ENCODE data around the gene MRPL24. TPM values are rescaled to one million over a fixed set of nuclear protein-coding genes. Genes with fewer than 3 reads are reported as not detected.
A peak's percentile ranks its signal among the peaks of the same experiment; 100 is the strongest.

The MRPL24 gene
- total RNA-seq, 1 donor from 2014 or later: 124 TPM

GRCh38 chr1:156709757-156710489, 31.0 kb downstream of the MRPL24 start:
- Mint-ChIP-seq H3K4me1 (ENCODE audit: low read depth) (peaks cover 9% of the 10 kb centered on the region), H3K36me3 (ENCODE audit: low read depth) (no peaks in the 10 kb centered on the region), H3K27ac (no peak overlapping the region), H3K27me3 (ENCODE audit: low read depth) (peaks cover 31% of the 10 kb centered on the region), H3K9me3 (no peaks in the 10 kb centered on the region), H3K4me3 (ENCODE audit: low read depth) (no peak overlapping the region)
- intact Hi-C loops (cut with micrococcal nuclease): no loop called here
- no peak for DNase-seq (ENCODE audit: low spot score)

GRCh38 chr1:156709031-156709430, 31.9 kb downstream of the MRPL24 start:
- intact Hi-C loops (cut with micrococcal nuclease): no loop called here
- H3K27ac Mint-ChIP-seq: no peak overlapping the region
- H3K4me3 Mint-ChIP-seq (ENCODE audit: low read depth): no peak overlapping the region
- H3K36me3 Mint-ChIP-seq (ENCODE audit: low read depth): no peaks in the 10 kb centered on the region
- no peaks in the 10 kb centered on the region for H3K9me3 Mint-ChIP-seq
- no peak for DNase-seq (ENCODE audit: low spot score)
- H3K27me3 Mint-ChIP-seq (ENCODE audit: low read depth): peaks cover 37% of the 10 kb centered on the region
- H3K4me1 Mint-ChIP-seq (ENCODE audit: low read depth): peaks cover 13% of the 10 kb centered on the region

- Mint-ChIP-seq H3K36me3 (ENCODE audit: low read depth) (no peaks in the 10 kb centered on the region), H3K4me3 (ENCODE audit: low read depth) (no peak overlapping the region), H3K27me3 (ENCODE audit: low read depth) (peaks cover 45% of the 10 kb centered on the region), H3K27ac (no peak overlapping the region), H3K9me3 (no peaks in the 10 kb centered on the region), H3K4me1 (ENCODE audit: low read depth) (peaks cover 13% of the 10 kb centered on the region)
- no peak for DNase-seq (ENCODE audit: low spot score)
- intact Hi-C loops (cut with micrococcal nuclease): no loop called here
These were observed 32.6 kb downstream of the MRPL24 start for GRCh38 chr1:156708218-156708661.

DNA sequence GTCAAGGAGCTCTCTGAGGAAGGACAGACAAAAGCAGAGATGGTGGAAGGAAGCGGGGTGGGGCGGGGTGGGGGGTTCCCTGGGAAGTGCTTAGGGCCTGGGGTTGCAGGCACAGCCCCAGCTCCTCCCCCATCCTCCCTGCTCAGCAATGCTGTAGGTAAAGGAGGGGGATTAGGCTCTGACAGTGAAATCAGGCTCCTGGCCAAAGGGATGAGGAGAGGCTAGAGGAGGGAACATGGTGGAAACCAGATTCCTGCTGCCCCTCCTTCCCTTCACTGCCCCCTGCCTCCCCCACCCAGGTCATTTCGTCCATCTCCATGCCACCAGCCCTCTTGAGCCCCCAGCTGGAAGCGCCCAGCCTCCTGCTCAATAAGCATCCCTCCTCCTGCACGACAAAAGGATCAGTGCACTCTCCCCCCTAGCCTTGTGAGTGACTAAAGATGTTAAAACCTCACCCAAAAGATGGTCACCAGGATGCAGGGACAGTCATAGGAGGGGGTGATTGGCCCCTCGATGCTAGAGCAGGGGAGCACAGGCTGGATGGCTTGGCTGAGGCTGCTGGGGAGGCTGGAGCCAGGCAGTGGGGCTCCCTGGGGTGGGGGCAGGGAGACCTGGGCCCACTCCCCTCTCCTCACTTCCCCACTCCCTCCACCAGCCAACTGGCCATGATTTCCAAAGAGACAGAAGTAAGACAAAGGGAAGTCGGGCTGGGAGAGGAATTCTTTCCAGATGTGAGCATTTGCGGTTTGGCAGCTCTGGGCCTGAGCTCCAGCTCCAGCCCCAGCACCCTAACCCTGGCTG, 33.3 kb downstream of the MRPL24 start:
- Mint-ChIP-seq H3K4me3 (ENCODE audit: low read depth) (no peak overlapping the region), H3K27ac (no peak overlapping the region), H3K27me3 (ENCODE audit: low read depth) (peaks cover 49% of the 10 kb centered on the region), H3K36me3 (ENCODE audit: low read depth) (no peaks in the 10 kb centered on the region), H3K9me3 (no peaks in the 10 kb centered on the region), H3K4me1 (ENCODE audit: low read depth) (peaks cover 13% of the 10 kb centered on the region)
- intact Hi-C loops (cut with micrococcal nuclease): loop anchor here (1.0 to 2.0 kb wide), 2 partner anchors 19 to 81 kb away; no protein-coding TSS in a partner anchor
- DNase-seq (ENCODE audit: low spot score): no peak

DNA sequence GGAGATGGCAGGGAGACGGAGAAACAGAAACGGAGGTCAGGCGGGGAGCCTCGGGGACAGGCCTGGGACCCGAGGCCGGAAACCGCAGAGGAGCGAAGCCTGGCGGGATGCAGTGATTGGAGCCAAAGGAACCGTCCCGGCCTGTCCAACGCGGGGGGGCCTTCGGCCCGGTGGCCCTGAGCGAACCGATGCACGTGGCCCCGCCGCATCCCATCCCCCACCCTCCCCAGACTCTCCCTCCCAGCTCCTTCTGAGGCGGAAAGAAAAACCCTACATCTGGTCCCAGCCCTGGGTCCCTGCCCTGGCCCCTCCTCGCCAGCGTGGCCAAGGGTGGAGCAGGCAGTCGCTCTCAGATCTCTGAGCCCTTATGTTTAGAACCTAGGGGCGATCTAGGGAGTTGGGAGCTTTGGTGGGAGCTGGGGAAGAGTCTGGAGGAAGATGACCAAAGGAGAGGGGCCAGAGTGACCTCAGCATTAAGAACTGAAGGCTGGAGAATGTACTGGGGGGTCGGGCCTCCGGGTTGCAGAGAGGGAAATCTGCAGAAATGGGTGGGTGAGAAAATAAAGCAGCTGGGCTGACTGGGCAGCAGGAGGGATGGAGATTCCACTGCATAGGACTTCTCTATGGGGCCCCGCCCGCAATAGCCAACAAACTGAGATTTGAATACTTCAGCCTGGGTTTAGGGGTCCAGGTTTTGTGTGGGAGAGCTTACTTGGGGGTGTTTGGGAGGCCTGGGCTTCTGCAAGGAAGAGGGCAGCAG, 34.1 kb downstream of the MRPL24 start:
- DNase-seq (ENCODE audit: low spot score): no peak
- no peaks in the 10 kb centered on the region for H3K9me3 Mint-ChIP-seq
- H3K4me3 Mint-ChIP-seq (ENCODE audit: low read depth): peak overlapping the region; percentile 76
- no peaks in the 10 kb centered on the region for H3K36me3 Mint-ChIP-seq (ENCODE audit: low read depth)
- intact Hi-C loops (cut with micrococcal nuclease): loop anchor here (1.0 to 2.0 kb wide), 3 partner anchors 18 to 80 kb away; no protein-coding TSS in a partner anchor
- peaks cover 49% of the 10 kb centered on the region for H3K27me3 Mint-ChIP-seq (ENCODE audit: low read depth)
- H3K4me1 Mint-ChIP-seq (ENCODE audit: low read depth): peaks cover 13% of the 10 kb centered on the region
- H3K27ac Mint-ChIP-seq: no peak overlapping the region

DNA sequence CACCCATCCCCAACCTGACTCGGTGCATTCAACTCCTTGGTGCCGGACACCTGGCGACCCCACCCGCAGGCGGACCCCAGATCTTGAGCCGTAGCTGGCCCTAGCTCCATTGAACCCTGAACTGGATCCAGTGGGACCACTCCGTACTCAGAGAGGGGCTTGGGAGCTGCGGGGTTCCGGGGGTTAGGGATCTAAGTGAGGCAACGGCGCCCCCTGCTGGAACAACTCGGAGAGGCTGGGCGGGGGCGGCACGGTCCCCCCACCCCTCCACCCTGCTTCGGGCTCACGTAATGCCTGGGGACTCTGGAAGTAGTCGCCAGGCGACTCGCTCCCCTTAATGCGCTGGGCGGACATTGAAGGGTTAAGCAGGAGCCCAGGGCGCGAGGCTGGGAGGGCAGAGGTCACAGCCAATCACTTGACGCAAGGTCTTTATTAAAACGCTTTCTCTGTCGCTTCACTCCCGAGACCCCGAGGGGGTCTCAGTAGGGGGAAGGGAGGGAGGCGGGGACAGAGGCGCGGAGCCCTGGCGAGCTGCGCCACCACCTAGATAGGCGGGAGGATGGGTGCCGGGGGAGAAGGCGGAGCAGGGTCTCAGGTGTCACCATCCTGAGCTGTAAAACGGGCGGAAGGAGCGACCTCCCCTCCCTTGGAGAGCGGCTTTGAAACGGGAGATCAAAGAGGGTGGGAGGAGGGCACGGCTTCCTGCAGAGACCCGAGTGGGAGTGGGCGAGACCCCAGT, 34.8 kb downstream of the MRPL24 start:
- intact Hi-C loops (cut with micrococcal nuclease): loop anchor here (1.0 to 2.0 kb wide), 3 partner anchors 17 to 79 kb away; no protein-coding TSS in a partner anchor
- Mint-ChIP-seq H3K36me3 (ENCODE audit: low read depth) (no peaks in the 10 kb centered on the region), H3K27ac (no peak overlapping the region), H3K4me1 (ENCODE audit: low read depth) (peaks cover 13% of the 10 kb centered on the region), H3K4me3 (ENCODE audit: low read depth) (peak overlapping the region; percentile 76), H3K27me3 (ENCODE audit: low read depth) (peaks cover 52% of the 10 kb centered on the region), H3K9me3 (no peaks in the 10 kb centered on the region)
- DNase-seq (ENCODE audit: low spot score): peak; percentile 50

DNA sequence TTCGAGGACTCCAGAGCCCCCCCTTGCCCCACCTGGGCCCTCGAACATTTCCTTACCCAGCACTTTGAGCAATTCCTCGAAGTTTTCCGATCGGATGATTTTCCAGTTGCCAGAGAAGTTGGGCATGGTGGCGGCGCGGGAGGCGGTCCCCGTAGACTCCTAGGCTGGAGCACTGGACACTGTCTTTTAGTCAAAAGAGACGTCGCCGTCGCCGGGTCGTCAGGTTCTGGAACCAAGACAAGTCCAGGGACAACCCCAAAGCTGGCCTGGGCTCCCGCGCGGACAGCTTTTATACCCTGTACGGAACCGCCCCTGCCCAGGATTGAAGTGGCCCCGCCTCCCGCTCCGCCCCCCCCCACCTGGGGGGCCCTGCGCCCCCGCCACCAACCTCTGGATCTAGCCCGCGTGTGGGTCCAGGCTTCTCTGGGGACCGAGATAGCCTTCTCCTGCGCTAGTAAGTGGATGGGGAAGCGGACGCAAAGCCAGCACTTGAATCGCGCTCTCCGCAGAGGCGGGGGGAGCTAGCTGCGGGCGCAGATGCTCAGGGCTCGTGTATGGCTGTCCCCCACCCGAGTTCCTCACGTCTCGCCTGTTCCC, 35.5 kb downstream of the MRPL24 start, which contains the start of gene CRABP2:
CRABP2 (minus strand) TSS at position 263 of the 597 bp plus-strand sequence; CDS start at position 126, 137 bp downstream.
- no peak for DNase-seq (ENCODE audit: low spot score)
- intact Hi-C loops (cut with micrococcal nuclease): loop anchor here (1.0 kb wide), 1 partner anchor 45 kb away; no protein-coding TSS in a partner anchor
- Mint-ChIP-seq H3K4me1 (ENCODE audit: low read depth) (peaks cover 13% of the 10 kb centered on the region), H3K27ac (no peak within 1 kb of the TSS), H3K36me3 (ENCODE audit: low read depth) (no peaks in the 10 kb centered on the region), H3K9me3 (no peaks in the 10 kb centered on the region), H3K27me3 (ENCODE audit: low read depth) (peaks cover 52% of the 10 kb centered on the region), H3K4me3 (ENCODE audit: low read depth) (peak within 1 kb of the TSS; percentile 76)

DNA sequence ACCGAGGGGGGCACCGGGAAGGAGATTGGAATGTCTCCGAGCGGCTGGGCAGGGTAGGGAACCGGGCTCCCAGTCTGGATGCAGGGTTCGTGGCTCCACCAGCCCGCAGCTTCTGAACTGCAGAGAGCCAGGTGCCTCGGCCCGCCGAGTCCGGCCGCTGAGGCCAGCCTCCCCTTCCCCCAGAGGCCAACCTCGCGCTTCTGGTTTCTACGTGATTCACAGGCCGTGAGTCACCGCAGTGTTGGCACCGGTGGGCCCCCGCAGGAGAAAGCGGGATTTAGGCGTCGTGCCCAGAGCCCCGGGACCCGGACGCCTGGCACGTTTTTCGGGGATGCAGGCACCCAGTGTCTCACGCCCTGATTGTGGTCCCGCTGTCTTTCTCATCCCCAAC, 36.0 kb downstream of the MRPL24 start:
- H3K9me3 Mint-ChIP-seq: no peaks in the 10 kb centered on the region
- H3K4me1 Mint-ChIP-seq (ENCODE audit: low read depth): peaks cover 13% of the 10 kb centered on the region
- no peak for DNase-seq (ENCODE audit: low spot score)
- no peak overlapping the region for H3K27ac Mint-ChIP-seq
- intact Hi-C loops (cut with micrococcal nuclease): loop anchor here (1.0 kb wide), 1 partner anchor 45 kb away; no protein-coding TSS in a partner anchor
- H3K36me3 Mint-ChIP-seq (ENCODE audit: low read depth): no peaks in the 10 kb centered on the region
- no peak overlapping the region for H3K4me3 Mint-ChIP-seq (ENCODE audit: low read depth)
- H3K27me3 Mint-ChIP-seq (ENCODE audit: low read depth): peaks cover 52% of the 10 kb centered on the region

DNA sequence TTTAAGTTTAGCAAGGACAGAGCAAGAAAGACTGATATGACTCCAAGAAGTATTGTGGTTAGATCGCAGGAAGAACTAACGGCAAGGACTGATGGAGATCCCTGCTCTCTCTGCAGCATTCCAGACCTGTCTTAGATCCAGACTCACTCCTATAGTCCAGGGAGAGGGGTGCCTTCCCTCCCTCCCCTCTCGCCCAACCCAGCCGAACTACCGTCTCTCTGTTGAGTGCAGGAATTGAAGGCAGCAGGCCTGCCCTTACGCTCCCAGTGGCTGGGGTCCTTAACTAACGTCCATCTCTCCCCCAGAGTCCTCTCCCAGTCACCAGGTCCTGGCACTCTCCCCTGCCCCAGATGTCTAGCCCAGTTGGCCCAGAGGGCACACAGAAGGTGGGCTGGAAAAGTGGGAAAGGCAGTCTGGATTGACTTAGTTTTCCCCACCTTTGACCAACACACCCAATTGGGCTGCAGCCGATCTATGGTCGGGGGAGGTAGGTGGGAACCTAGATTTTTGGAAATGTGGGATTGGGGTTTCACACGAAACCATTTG, 36.6 kb downstream of the MRPL24 start:
- peaks cover 13% of the 10 kb centered on the region for H3K4me1 Mint-ChIP-seq (ENCODE audit: low read depth)
- H3K36me3 Mint-ChIP-seq (ENCODE audit: low read depth): no peaks in the 10 kb centered on the region
- intact Hi-C loops (cut with micrococcal nuclease): no loop called here
- H3K27ac Mint-ChIP-seq: no peak overlapping the region
- no peak for DNase-seq (ENCODE audit: low spot score)
- no peak overlapping the region for H3K4me3 Mint-ChIP-seq (ENCODE audit: low read depth)
- no peaks in the 10 kb centered on the region for H3K9me3 Mint-ChIP-seq
- H3K27me3 Mint-ChIP-seq (ENCODE audit: low read depth): peaks cover 54% of the 10 kb centered on the region

GRCh38 chr1:156703741-156704140, 37.1 kb downstream of the MRPL24 start:
- Mint-ChIP-seq H3K27ac (no peak overlapping the region), H3K36me3 (ENCODE audit: low read depth) (no peaks in the 10 kb centered on the region), H3K9me3 (no peaks in the 10 kb centered on the region), H3K4me1 (ENCODE audit: low read depth) (peaks cover 13% of the 10 kb centered on the region), H3K4me3 (ENCODE audit: low read depth) (no peak overlapping the region), H3K27me3 (ENCODE audit: low read depth) (peaks cover 57% of the 10 kb centered on the region)
- no peak for DNase-seq (ENCODE audit: low spot score)
- intact Hi-C loops (cut with micrococcal nuclease): no loop called here

DNA sequence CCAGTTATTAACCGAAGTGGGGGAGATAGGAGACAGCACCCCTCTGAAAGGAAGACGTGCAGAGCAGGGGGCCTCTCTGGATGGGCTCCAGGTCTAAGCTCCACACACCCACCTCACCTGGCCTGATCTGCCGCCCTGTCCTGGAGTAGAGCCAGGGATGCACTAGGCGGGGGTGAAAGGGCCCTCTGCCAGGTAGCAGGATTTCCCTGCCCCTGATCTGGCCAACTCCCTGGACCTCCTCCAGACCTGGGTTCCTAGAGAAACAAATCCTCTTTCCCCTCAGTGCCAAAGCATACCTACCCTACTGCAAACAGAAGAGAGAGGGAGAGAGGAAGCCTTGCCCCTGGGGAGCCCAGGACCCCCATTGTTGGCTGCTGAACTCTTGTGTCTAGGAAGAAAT, 37.6 kb downstream of the MRPL24 start:
- intact Hi-C loops (cut with micrococcal nuclease): no loop called here
- Mint-ChIP-seq H3K4me1 (ENCODE audit: low read depth) (peaks cover 13% of the 10 kb centered on the region), H3K9me3 (no peaks in the 10 kb centered on the region), H3K27ac (no peak overlapping the region), H3K36me3 (ENCODE audit: low read depth) (no peaks in the 10 kb centered on the region), H3K27me3 (ENCODE audit: low read depth) (peaks cover 54% of the 10 kb centered on the region), H3K4me3 (ENCODE audit: low read depth) (no peak overlapping the region)
- no peak for DNase-seq (ENCODE audit: low spot score)

Measured in activated T-helper 2 cell treated with anti-CD3 and anti-CD28 coated beads, Interferon-gamma antibody, Interleukin-2, Interleukin-4, amounts not matched to agents 10 μg/mL and 5 μg/mL and 100 μg/mL, durations not matched to agents 14 hours and 24 hours and 36 hours (primary cell).